ENCODE results near the gene MAP3K15. TPM values are rescaled to one million over a fixed set of nuclear protein-coding genes. Genes with fewer than 3 reads are reported as not detected.

The MAP3K15 gene
- polyA plus RNA-seq, 3 donors, result not detected

DNA sequence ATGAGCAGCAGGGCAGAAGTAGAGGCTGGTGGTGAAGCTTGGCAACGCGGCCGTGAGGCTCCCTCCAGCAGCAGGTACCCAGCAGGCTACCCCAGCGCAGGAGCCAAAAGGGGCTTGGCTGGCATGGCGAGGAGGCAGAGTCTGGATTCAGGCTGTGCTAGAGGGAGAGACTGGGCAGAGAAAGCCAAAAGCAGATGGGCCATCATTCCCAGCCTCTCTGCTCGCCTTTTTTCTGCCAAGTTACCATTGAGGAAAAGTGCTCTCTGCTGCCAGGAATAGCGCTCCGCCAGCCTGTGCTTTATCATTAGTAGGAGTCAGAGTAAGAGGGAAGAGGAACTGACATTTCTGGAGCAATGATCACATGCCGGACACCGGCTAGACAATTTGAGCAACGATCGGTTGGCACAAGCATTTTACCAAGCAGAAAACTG is 28.7 kb upstream of the MAP3K15 start:
- Mint-ChIP-seq H3K27ac (peak overlapping the region in 1 of 7 donors; percentile 56), H3K27me3 (ENCODE audit: low read depth in 3 of 3) (peaks cover 0 to 21% (median 0%) of the 10 kb centered on the region in 3 donors), H3K4me1 (no peaks in the 10 kb centered on the region), H3K4me3 (no peak overlapping the region), H3K36me3 (peaks cover 79 to 81% of the 10 kb centered on the region in 2 donors), H3K9me3 (no peaks in the 10 kb centered on the region)
- Histone ChIP-seq H3K79me2 (ENCODE audit: insufficient read depth, low read length) (no peaks in the 10 kb centered on the region), H4K20me1 (ENCODE audit: insufficient read depth, low read length) (peaks cover 37% of the 10 kb centered on the region), H3K27me3 (ENCODE audit: control insufficient read depth in 2 of 2, insufficient read depth in 2 of 2, low read length in 2 of 2) (no peaks in the 10 kb centered on the region), H3K36me3 (replicated peaks in 1 of 2; ENCODE audit: control insufficient read depth in 1 of 2, insufficient read depth in 2 of 2, low read length in 2 of 2) (peaks cover 64 to 99% of the 10 kb centered on the region in 2 donors), H3K4me2 (replicated peaks; ENCODE audit: extremely low read depth, low read length, poor library complexity, severe bottlenecking) (no peak overlapping the region), H3K27ac (ENCODE audit: low read depth in 1 of 2, low read length in 2 of 2) (no peak overlapping the region), H3K9ac (ENCODE audit: insufficient read depth, low read length, poor library complexity, severe bottlenecking) (no peak overlapping the region), H3K4me3 (replicated peaks in 1 of 3; ENCODE audit: low read depth in 2 of 3, low read length in 3 of 3) (no peak overlapping the region), H3K9me3 (replicated peaks in 1 of 2; ENCODE audit: control insufficient read depth in 1 of 2, insufficient read depth in 1 of 2, low read length in 2 of 2) (no peaks in the 10 kb centered on the region), H2AFZ (ENCODE audit: insufficient read depth, low read depth, low read length, poor library complexity, severe bottlenecking) (no peak overlapping the region), H3K4me1 (ENCODE audit: control insufficient read depth in 1 of 2, insufficient read depth in 2 of 2, low read length in 2 of 2) (no peaks in the 10 kb centered on the region)
- intact Hi-C loops (cut with micrococcal nuclease), result no loop called here
- TF ChIP-seq, protein P1, sequence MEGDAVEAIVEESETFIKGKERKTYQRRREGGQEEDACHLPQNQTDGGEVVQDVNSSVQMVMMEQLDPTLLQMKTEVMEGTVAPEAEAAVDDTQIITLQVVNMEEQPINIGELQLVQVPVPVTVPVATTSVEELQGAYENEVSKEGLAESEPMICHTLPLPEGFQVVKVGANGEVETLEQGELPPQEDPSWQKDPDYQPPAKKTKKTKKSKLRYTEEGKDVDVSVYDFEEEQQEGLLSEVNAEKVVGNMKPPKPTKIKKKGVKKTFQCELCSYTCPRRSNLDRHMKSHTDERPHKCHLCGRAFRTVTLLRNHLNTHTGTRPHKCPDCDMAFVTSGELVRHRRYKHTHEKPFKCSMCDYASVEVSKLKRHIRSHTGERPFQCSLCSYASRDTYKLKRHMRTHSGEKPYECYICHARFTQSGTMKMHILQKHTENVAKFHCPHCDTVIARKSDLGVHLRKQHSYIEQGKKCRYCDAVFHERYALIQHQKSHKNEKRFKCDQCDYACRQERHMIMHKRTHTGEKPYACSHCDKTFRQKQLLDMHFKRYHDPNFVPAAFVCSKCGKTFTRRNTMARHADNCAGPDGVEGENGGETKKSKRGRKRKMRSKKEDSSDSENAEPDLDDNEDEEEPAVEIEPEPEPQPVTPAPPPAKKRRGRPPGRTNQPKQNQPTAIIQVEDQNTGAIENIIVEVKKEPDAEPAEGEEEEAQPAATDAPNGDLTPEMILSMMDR (IDR thresholded peaks at IDR 0.05), result no peak
- WGBS (ENCODE audit: insufficient coverage), result 96% methylated on average over 4 of the region's 12 CpGs
- no peak for DNase-seq

DNA sequence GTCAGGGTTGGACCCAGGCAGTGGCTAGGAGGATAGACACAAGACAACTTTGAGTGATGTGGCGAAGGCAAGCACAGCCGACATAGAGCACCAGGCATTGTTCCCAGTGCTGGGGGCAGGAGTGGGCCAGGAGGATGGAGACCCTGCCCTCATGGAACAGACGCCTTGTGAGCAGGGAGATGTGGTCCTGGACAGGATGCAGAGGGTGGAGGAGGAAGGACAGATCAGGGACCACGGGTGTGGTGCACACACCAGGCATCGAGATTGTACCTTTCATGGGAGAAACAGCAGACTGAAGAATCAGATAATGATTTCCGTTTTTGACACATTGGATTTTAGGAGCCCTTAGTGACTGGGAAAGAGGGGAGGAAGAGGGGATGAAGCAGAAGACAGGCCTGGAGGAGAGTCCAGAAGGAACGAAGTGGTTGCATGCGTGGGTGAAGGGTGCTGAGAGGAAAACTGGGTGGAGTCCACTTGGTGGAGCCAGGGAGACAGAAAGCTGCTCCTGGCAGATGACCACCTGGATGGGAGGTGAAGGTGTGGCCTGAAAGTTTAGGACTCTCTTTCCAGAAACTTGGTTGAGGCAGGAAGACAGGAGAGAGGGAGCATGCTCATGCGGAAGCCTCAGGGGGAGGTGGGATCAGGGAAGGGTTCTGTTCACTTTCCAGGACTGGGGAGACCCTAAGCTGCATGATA is 27.9 kb upstream of the MAP3K15 start:
- H2AFZ ChIP-seq (ENCODE audit: insufficient read depth, low read depth, low read length, poor library complexity, severe bottlenecking), result no peak overlapping the region
- no peak overlapping the region for H3K4me3 ChIP-seq (replicated peaks in 1 of 3; ENCODE audit: low read depth in 2 of 3, low read length in 3 of 3)
- Mint-ChIP-seq H3K36me3 (peaks cover 71 to 73% of the 10 kb centered on the region in 2 donors), H3K4me3 (no peak overlapping the region), H3K9me3 (no peaks in the 10 kb centered on the region), H3K4me1 (no peaks in the 10 kb centered on the region), H3K27me3 (ENCODE audit: low read depth in 3 of 3) (peaks cover 0 to 18% (median 0%) of the 10 kb centered on the region in 3 donors), H3K27ac (peak overlapping the region in 3 of 7 donors; percentile 22 to 35 (median 26))
- 100% methylated on average over 7 of the region's 9 CpGs for WGBS (ENCODE audit: insufficient coverage)
- peaks cover 35% of the 10 kb centered on the region for H4K20me1 ChIP-seq (ENCODE audit: insufficient read depth, low read length)
- no peaks in the 10 kb centered on the region for H3K9me3 ChIP-seq (replicated peaks in 1 of 2; ENCODE audit: control insufficient read depth in 1 of 2, insufficient read depth in 1 of 2, low read length in 2 of 2)
- H3K36me3 ChIP-seq (replicated peaks in 1 of 2; ENCODE audit: control insufficient read depth in 1 of 2, insufficient read depth in 2 of 2, low read length in 2 of 2), result peaks cover 58 to 96% of the 10 kb centered on the region in 2 donors
- no peak overlapping the region for H3K4me2 ChIP-seq (replicated peaks; ENCODE audit: extremely low read depth, low read length, poor library complexity, severe bottlenecking)
- H3K4me1 ChIP-seq (ENCODE audit: control insufficient read depth in 1 of 2, insufficient read depth in 2 of 2, low read length in 2 of 2), result no peaks in the 10 kb centered on the region
- no peak overlapping the region for H3K27ac ChIP-seq (ENCODE audit: low read depth in 1 of 2, low read length in 2 of 2)
- DNase-seq, result no peak
- intact Hi-C loops (cut with micrococcal nuclease), result no loop called here
- no peak overlapping the region for H3K9ac ChIP-seq (ENCODE audit: insufficient read depth, low read length, poor library complexity, severe bottlenecking)
- H3K79me2 ChIP-seq (ENCODE audit: insufficient read depth, low read length), result no peaks in the 10 kb centered on the region
- TF ChIP-seq, protein P1 (IDR thresholded peaks at IDR 0.05), result no peak
- H3K27me3 ChIP-seq (ENCODE audit: control insufficient read depth in 2 of 2, insufficient read depth in 2 of 2, low read length in 2 of 2), result no peaks in the 10 kb centered on the region

All from CD14-positive monocyte (primary cell).